Measurements from ENCODE around the gene EXOC3L4.

- TF ChIP-seq CTCF (conservative IDR thresholded peaks at IDR 0.05; ENCODE audit: low read length) (no peak), EZH2phosphoT487 (IDR thresholded peaks at IDR 0.05; ENCODE audit: borderline replicate concordance, low read depth, low read length) (no peak)
Measured at GRCh38 chr14:103073367-103073875, 21.1 kb upstream of the EXOC3L4 start.

Measured in OCI-LY7 (cell line).